ENCODE data around the gene NTNG1.
"Not testable (repeated sequence)": the region's sequence is repeated elsewhere in the genome, so short reads cannot be mapped to it uniquely, and the experiment has no call there.

Gene NTNG1

GRCh38 chr1:107140703-107141490, at the start of gene NTNG1:
Gene NTNG1, plus strand, starts transcription at chr1:107141039.
- peak in 1 of 2 donors; percentile 4 for DNase-seq (ENCODE audit: low read depth in 2 of 2, low spot score in 1 of 2)

GRCh38 chr1:107091418-107091817, 49.4 kb upstream of the NTNG1 start:
- DNase-seq (ENCODE audit: low read depth in 2 of 2, low spot score in 1 of 2) = no peak

- not testable (repeated sequence) for DNase-seq (ENCODE audit: low read depth in 2 of 2, low spot score in 1 of 2)
These were observed 47.4 kb upstream of the NTNG1 start for GRCh38 chr1:107093395-107093794.

GRCh38 chr1:107095647-107096046, 45.2 kb upstream of the NTNG1 start:
- no peak for DNase-seq (ENCODE audit: low read depth in 2 of 2, low spot score in 1 of 2)

GRCh38 chr1:107096690-107097089, 44.1 kb upstream of the NTNG1 start:
- DNase-seq (ENCODE audit: low read depth in 2 of 2, low spot score in 1 of 2) = no peak

GRCh38 chr1:107098961-107099360, 41.9 kb upstream of the NTNG1 start:
- no peak for DNase-seq (ENCODE audit: low read depth in 2 of 2, low spot score in 1 of 2)

- DNase-seq (ENCODE audit: low read depth in 2 of 2, low spot score in 1 of 2) = no peak
These were observed 40.4 kb upstream of the NTNG1 start for GRCh38 chr1:107100331-107100984.

- DNase-seq (ENCODE audit: low read depth in 2 of 2, low spot score in 1 of 2) = no peak
These were observed 34.9 kb upstream of the NTNG1 start for GRCh38 chr1:107105914-107106313.

GRCh38 chr1:107110326-107110725, 30.5 kb upstream of the NTNG1 start:
- DNase-seq (ENCODE audit: low read depth in 2 of 2, low spot score in 1 of 2) = no peak

GRCh38 chr1:107116306-107116790, 24.5 kb upstream of the NTNG1 start:
- DNase-seq (ENCODE audit: low read depth in 2 of 2, low spot score in 1 of 2) = no peak

- DNase-seq (ENCODE audit: low read depth in 2 of 2, low spot score in 1 of 2) = no peak
These were observed 18.6 kb upstream of the NTNG1 start for GRCh38 chr1:107122225-107122624.

- no peak for DNase-seq (ENCODE audit: low read depth in 2 of 2, low spot score in 1 of 2)
These were observed 17.1 kb upstream of the NTNG1 start for GRCh38 chr1:107123741-107124140.

- DNase-seq (ENCODE audit: low read depth in 2 of 2, low spot score in 1 of 2) = no peak
These were observed 16.1 kb upstream of the NTNG1 start for GRCh38 chr1:107124694-107125093.

- no peak for DNase-seq (ENCODE audit: low read depth in 2 of 2, low spot score in 1 of 2)
These were observed 8.6 kb upstream of the NTNG1 start for GRCh38 chr1:107132195-107132594.

GRCh38 chr1:107132780-107133179, 8.1 kb upstream of the NTNG1 start:
- DNase-seq (ENCODE audit: low read depth in 2 of 2, low spot score in 1 of 2) = no peak

GRCh38 chr1:107135463-107135862, 5.4 kb upstream of the NTNG1 start:
- no peak for DNase-seq (ENCODE audit: low read depth in 2 of 2, low spot score in 1 of 2)

- DNase-seq (ENCODE audit: low read depth in 2 of 2, low spot score in 1 of 2) = no peak
These were observed 2.7 kb upstream of the NTNG1 start for GRCh38 chr1:107138166-107138565.

- DNase-seq (ENCODE audit: low read depth in 2 of 2, low spot score in 1 of 2) = no peak
These were observed 1.9 kb upstream of the NTNG1 start for GRCh38 chr1:107138767-107139445.

GRCh38 chr1:107139833-107140702, 771 bp upstream of the NTNG1 start:
- no peak for DNase-seq (ENCODE audit: low read depth in 2 of 2, low spot score in 1 of 2)

GRCh38 chr1:107141491-107142126, 770 bp downstream of the NTNG1 start:
- DNase-seq (ENCODE audit: low read depth in 2 of 2, low spot score in 1 of 2) = no peak
